ENCODE results near the gene PTGDR2. TPM values are rescaled to one million over a fixed set of nuclear protein-coding genes. Genes with fewer than 3 reads are reported as not detected.

The PTGDR2 gene
- total RNA-seq, 1 donor from 2014 or later: not detected

GRCh38 chr11:60810151-60810550 is 45.6 kb downstream of the PTGDR2 start:
- no peak for DNase-seq (ENCODE audit: low spot score)
- Mint-ChIP-seq H3K4me1 (ENCODE audit: unreplicated experiment) (peaks cover 10% of the 10 kb centered on the region), H3K27ac (ENCODE audit: unreplicated experiment) (no peak overlapping the region), H3K36me3 (ENCODE audit: low read depth, unreplicated experiment) (no peaks in the 10 kb centered on the region), H3K4me3 (ENCODE audit: unreplicated experiment) (no peak overlapping the region), H3K27me3 (ENCODE audit: unreplicated experiment) (peaks cover 13% of the 10 kb centered on the region), H3K9me3 (ENCODE audit: unreplicated experiment) (peaks cover 4% of the 10 kb centered on the region)
- TF ChIP-seq CTCF (IDR thresholded peaks at IDR 0.05; ENCODE audit: unreplicated experiment): no peak

GRCh38 chr11:60809691-60810090 is 46.1 kb downstream of the PTGDR2 start:
- Mint-ChIP-seq H3K4me3 (ENCODE audit: unreplicated experiment) (no peak overlapping the region), H3K36me3 (ENCODE audit: low read depth, unreplicated experiment) (no peaks in the 10 kb centered on the region), H3K27ac (ENCODE audit: unreplicated experiment) (no peak overlapping the region), H3K27me3 (ENCODE audit: unreplicated experiment) (peaks cover 13% of the 10 kb centered on the region), H3K9me3 (ENCODE audit: unreplicated experiment) (peaks cover 4% of the 10 kb centered on the region), H3K4me1 (ENCODE audit: unreplicated experiment) (peaks cover 10% of the 10 kb centered on the region)
- TF ChIP-seq CTCF (IDR thresholded peaks at IDR 0.05; ENCODE audit: unreplicated experiment): no peak
- DNase-seq (ENCODE audit: low spot score): no peak

- TF ChIP-seq CTCF (IDR thresholded peaks at IDR 0.05; ENCODE audit: unreplicated experiment): no peak
- peaks cover 11% of the 10 kb centered on the region for H3K27me3 Mint-ChIP-seq (ENCODE audit: unreplicated experiment)
- H3K27ac Mint-ChIP-seq (ENCODE audit: unreplicated experiment): no peak overlapping the region
- no peaks in the 10 kb centered on the region for H3K36me3 Mint-ChIP-seq (ENCODE audit: low read depth, unreplicated experiment)
- no peak overlapping the region for H3K4me3 Mint-ChIP-seq (ENCODE audit: unreplicated experiment)
- peaks cover 10% of the 10 kb centered on the region for H3K4me1 Mint-ChIP-seq (ENCODE audit: unreplicated experiment)
- DNase-seq (ENCODE audit: low spot score): no peak
- H3K9me3 Mint-ChIP-seq (ENCODE audit: unreplicated experiment): peaks cover 4% of the 10 kb centered on the region
Observed at GRCh38 chr11:60809249-60809648, 46.5 kb downstream of the PTGDR2 start.

- Mint-ChIP-seq H3K36me3 (ENCODE audit: low read depth, unreplicated experiment) (no peaks in the 10 kb centered on the region), H3K9me3 (ENCODE audit: unreplicated experiment) (no peaks in the 10 kb centered on the region), H3K4me1 (ENCODE audit: unreplicated experiment) (peaks cover 3% of the 10 kb centered on the region), H3K4me3 (ENCODE audit: unreplicated experiment) (no peak overlapping the region), H3K27me3 (ENCODE audit: unreplicated experiment) (peaks cover 2% of the 10 kb centered on the region), H3K27ac (ENCODE audit: unreplicated experiment) (no peak overlapping the region)
- DNase-seq (ENCODE audit: low spot score): no peak
- TF ChIP-seq CTCF (IDR thresholded peaks at IDR 0.05; ENCODE audit: unreplicated experiment): no peak
Observed at GRCh38 chr11:60803273-60803936, 52.3 kb downstream of the PTGDR2 start.

GRCh38 chr11:60801194-60801593 is 54.6 kb downstream of the PTGDR2 start:
- no peak overlapping the region for H3K27ac Mint-ChIP-seq (ENCODE audit: unreplicated experiment)
- TF ChIP-seq CTCF (IDR thresholded peaks at IDR 0.05; ENCODE audit: unreplicated experiment): no peak
- H3K36me3 Mint-ChIP-seq (ENCODE audit: low read depth, unreplicated experiment): no peaks in the 10 kb centered on the region
- H3K9me3 Mint-ChIP-seq (ENCODE audit: unreplicated experiment): no peaks in the 10 kb centered on the region
- peaks cover 2% of the 10 kb centered on the region for H3K4me1 Mint-ChIP-seq (ENCODE audit: unreplicated experiment)
- H3K4me3 Mint-ChIP-seq (ENCODE audit: unreplicated experiment): no peak overlapping the region
- H3K27me3 Mint-ChIP-seq (ENCODE audit: unreplicated experiment): peaks cover 2% of the 10 kb centered on the region
- no peak for DNase-seq (ENCODE audit: low spot score)

Other genes starting within 250 kb of the PTGDR2 start
- not detected for gene MS4A8, start 156.3 kb downstream of the PTGDR2 start, total RNA-seq (ENCODE audit: unreplicated experiment)
- not detected for gene MS4A18, start 131.2 kb downstream of the PTGDR2 start, total RNA-seq (ENCODE audit: unreplicated experiment)
- gene MS4A15, start 99.1 kb downstream of the PTGDR2 start, total RNA-seq (ENCODE audit: unreplicated experiment): not detected
- gene MS4A10, start 70.6 kb downstream of the PTGDR2 start, total RNA-seq (ENCODE audit: unreplicated experiment): not detected
- gene CCDC86, start 13.8 kb downstream of the PTGDR2 start, total RNA-seq (ENCODE audit: unreplicated experiment): 15.5 TPM
- gene ZP1, start 11.6 kb upstream of the PTGDR2 start, total RNA-seq (ENCODE audit: unreplicated experiment): not detected
- 163 TPM for gene PRPF19, start 50.6 kb upstream of the PTGDR2 start, total RNA-seq (ENCODE audit: unreplicated experiment)
- gene TMEM109, start 58.2 kb upstream of the PTGDR2 start, total RNA-seq (ENCODE audit: unreplicated experiment): 95.1 TPM
- 164 TPM for gene TMEM132A, start 68.5 kb upstream of the PTGDR2 start, total RNA-seq (ENCODE audit: unreplicated experiment)
- 0.62 TPM for gene SLC15A3, start 96.2 kb upstream of the PTGDR2 start, total RNA-seq (ENCODE audit: unreplicated experiment)
- gene CD6, start 115.7 kb upstream of the PTGDR2 start, total RNA-seq (ENCODE audit: unreplicated experiment): 0.33 TPM
- gene CD5, start 246.5 kb upstream of the PTGDR2 start, total RNA-seq (ENCODE audit: unreplicated experiment): not detected

All from endothelial cell (in vitro differentiated cells).